Measurements from ENCODE around the gene SLC23A3.

SLC23A3 gene

DNA sequence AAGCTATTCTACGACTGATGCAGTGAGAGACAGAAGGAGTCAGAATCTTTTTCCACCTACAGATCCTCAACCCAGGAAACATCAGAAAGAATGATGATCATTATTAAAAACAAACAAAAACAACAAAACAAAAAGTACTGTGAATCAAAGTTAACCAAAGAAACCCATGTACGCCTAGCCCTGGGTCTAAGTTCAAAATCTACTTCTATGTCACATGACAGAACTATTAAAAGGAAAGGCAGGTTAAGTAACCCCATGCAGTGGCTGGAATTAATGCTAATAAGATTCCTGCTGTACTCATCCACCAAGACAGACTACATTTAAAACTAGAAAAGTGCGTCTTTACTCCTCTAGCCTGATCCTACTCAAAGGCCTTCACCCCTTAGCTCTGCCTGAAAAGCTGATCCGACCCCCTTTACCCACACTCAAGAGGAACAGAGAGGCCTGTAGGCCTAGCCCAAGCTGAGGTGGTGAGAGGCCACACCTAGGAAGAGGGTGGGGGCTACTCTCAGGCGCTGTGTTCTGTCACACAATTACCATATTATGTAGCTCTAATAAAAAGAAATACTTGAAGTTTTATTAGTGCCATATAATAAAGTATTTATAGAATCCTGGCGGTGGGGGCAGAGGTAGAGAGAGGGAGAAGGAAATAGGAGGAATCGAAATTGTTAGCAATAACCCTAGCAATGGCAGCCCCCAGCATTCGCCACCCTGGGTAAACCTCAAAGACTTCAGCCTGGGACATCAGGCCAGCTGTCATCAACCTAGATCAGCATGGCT lies 46.3 kb downstream of the SLC23A3 start:
- Histone ChIP-seq H3K27ac (no peak overlapping the region), H3K4me3 (no peak overlapping the region), H3K9me3 (no peaks in the 10 kb centered on the region), H3K36me3 (no peaks in the 10 kb centered on the region), H3K4me1 (peaks cover 0 to 24% (median 11%) of the 10 kb centered on the region in 4 donors), H3K27me3 (no peaks in the 10 kb centered on the region)
- no peak for DNase-seq
- intact Hi-C loops (cut with DNase I; ENCODE audit: low total_unique reads), result no loop called here
- TF ChIP-seq, protein P1, sequence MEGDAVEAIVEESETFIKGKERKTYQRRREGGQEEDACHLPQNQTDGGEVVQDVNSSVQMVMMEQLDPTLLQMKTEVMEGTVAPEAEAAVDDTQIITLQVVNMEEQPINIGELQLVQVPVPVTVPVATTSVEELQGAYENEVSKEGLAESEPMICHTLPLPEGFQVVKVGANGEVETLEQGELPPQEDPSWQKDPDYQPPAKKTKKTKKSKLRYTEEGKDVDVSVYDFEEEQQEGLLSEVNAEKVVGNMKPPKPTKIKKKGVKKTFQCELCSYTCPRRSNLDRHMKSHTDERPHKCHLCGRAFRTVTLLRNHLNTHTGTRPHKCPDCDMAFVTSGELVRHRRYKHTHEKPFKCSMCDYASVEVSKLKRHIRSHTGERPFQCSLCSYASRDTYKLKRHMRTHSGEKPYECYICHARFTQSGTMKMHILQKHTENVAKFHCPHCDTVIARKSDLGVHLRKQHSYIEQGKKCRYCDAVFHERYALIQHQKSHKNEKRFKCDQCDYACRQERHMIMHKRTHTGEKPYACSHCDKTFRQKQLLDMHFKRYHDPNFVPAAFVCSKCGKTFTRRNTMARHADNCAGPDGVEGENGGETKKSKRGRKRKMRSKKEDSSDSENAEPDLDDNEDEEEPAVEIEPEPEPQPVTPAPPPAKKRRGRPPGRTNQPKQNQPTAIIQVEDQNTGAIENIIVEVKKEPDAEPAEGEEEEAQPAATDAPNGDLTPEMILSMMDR (IDR thresholded peaks at IDR 0.05), result no peak

DNA sequence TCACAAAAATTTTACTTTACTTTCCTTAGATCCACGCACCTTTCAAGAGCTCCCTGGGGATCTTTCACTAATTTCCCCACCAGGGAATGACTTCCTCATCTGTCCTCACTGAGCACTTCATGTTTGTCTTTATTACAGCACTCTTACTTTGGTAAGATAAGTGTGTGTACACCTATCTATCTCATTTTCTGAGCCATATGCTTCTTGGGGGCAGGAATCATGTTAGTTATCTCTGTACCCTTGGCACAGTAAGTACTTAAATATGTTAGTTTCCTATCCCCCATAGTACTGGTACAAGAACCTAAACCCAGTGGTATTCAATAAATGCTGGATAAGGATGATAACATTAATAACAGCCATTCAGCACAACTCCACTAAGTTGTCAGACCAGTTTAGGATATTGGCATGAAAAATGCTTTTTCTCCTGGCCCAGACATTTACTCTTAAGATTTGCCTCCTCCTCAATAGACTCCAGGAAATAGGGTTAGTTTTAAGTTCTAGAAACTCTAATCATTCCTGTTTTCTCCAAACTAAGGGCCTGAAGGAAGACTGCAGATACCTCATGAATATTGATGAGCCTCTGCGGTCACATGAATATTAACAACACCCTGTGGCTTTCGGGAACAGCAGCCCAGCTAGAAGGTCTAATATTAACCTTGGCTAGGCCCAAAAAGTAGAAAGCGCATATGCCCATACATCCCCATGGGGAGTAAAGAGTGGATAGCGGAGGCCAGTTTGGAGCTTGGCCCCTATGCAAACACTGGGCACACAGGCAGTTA lies 47.4 kb downstream of the SLC23A3 start:
- peaks cover 0 to 30% (median 13%) of the 10 kb centered on the region in 4 donors for H3K4me1 ChIP-seq
- H3K4me3 ChIP-seq, result no peak overlapping the region

DNA sequence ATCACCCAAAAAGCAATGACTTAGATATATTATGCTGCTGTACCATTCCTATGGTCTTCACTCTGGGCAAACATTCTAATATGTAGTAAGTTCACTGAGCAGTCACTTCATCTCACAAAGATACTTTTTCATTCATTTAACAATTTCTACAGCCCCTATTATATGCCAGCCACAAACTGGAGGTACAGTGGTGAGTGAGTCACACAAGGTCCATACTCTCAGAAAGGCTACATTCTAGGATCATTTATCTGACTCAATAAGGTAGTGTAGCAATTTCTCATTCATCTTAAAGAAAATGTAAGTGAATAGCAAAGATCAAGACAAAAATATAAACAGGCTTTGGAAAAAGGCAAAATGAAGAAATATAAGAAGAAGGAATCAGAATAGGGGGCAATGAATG lies 49.7 kb downstream of the SLC23A3 start:
- H3K36me3 ChIP-seq, result no peaks in the 10 kb centered on the region
- TF ChIP-seq, protein P1 (IDR thresholded peaks at IDR 0.05), result no peak
- H3K27me3 ChIP-seq, result no peaks in the 10 kb centered on the region
- DNase-seq, result no peak
- intact Hi-C loops (cut with DNase I; ENCODE audit: low total_unique reads), result no loop called here
- H3K4me3 ChIP-seq, result no peak overlapping the region
- no peak overlapping the region for H3K27ac ChIP-seq
- H3K9me3 ChIP-seq, result no peaks in the 10 kb centered on the region
- peaks cover 0 to 19% (median 6%) of the 10 kb centered on the region in 4 donors for H3K4me1 ChIP-seq

More for the DNA sequence above, 47.4 kb downstream of the SLC23A3 start:
- Histone ChIP-seq H3K36me3 (no peaks in the 10 kb centered on the region), H3K27me3 (no peaks in the 10 kb centered on the region), H3K9me3 (no peaks in the 10 kb centered on the region), H3K27ac (no peak overlapping the region)
- TF ChIP-seq, protein P1 (IDR thresholded peaks at IDR 0.05), result no peak
- intact Hi-C loops (cut with DNase I; ENCODE audit: low total_unique reads), result no loop called here
- no peak for DNase-seq

DNA sequence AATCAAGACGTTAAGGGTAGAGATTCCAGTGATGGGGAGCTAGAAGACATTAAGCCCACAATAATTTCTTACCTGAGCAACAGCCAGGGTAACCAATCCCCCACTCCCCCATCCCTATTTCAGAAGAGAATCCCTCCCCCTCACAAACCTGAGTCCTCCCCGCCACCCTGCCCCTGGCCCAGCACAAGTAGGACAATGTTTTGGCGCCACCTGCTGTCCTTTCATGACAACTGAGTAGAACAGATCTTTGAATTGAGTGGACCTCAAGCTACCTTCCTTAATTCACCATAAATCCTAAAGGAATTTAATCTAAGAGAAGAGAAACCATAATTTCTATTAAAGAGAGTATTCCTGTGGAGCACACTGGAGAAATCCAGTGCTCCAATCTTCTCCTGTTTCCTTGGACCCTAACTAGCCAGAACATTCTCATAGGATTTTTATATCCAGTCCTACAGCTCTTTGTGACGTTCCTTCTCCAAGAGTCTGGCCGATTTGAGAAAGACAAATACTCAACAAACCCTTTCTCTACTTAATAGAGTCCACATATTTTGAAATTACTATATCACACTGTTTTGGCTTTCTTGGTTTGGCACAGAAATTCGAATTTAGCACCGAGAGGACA lies 50.3 kb downstream of the SLC23A3 start:
- H3K9me3 ChIP-seq, result no peaks in the 10 kb centered on the region
- intact Hi-C loops (cut with DNase I; ENCODE audit: low total_unique reads), result loop anchor here (2.0 kb wide), 1 partner anchor 61 kb away; no protein-coding TSS in a partner anchor
- H3K36me3 ChIP-seq, result no peaks in the 10 kb centered on the region
- no peak overlapping the region for H3K27ac ChIP-seq
- H3K4me1 ChIP-seq, result peaks cover 0 to 19% (median 4%) of the 10 kb centered on the region in 4 donors
- TF ChIP-seq, protein P1 (IDR thresholded peaks at IDR 0.05), result peak; percentile 72 to 73
- no peaks in the 10 kb centered on the region for H3K27me3 ChIP-seq
- H3K4me3 ChIP-seq, result no peak overlapping the region
- peak in 1 of 2 donors; percentile 59 for DNase-seq

DNA sequence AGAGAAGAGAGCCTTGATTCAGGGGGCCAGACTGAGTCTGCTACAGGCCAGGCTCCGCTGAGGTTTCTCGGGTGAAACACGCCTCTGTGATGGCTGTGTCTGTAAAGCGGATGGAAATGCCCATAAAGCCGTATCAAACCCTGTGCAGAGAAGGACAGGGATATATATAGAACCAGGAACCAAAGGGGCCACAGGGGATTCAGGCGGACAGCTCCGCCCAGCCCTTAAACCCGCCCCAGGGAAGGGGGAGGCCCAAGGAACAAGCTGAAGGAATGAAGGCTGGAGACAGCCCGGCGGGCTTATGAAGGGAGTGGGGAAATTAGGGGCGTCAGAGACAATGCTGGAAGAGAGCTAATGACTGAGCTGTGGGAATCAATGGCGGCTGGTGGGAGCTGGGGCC lies 51.3 kb downstream of the SLC23A3 start:
- TF ChIP-seq, protein P1 (IDR thresholded peaks at IDR 0.05), result no peak
- Histone ChIP-seq H3K27me3 (no peaks in the 10 kb centered on the region), H3K4me3 (no peak overlapping the region), H3K27ac (no peak overlapping the region), H3K4me1 (peaks cover 0 to 13% (median 4%) of the 10 kb centered on the region in 4 donors), H3K9me3 (no peaks in the 10 kb centered on the region), H3K36me3 (no peaks in the 10 kb centered on the region)
- no peak for DNase-seq
- intact Hi-C loops (cut with DNase I; ENCODE audit: low total_unique reads), result loop anchor here (2.0 kb wide), 1 partner anchor 60 kb away; no protein-coding TSS in a partner anchor
